PC-9 (cell line): ENCODE data around the gene PHLPP1.

Experiments used
- CTCF ChIP-seq: fragments of 200-600 bp; sonication (generic); conservative IDR thresholded peaks from 2 replicates; pipeline ENCODE4 v1.6.1; 2017; ENCODE audit warnings: mixed run types, antibody characterized with exemption, mild to moderate bottlenecking, moderate library complexity
- EZH2 ChIP-seq: fragments of 200-600 bp; sonication (generic); IDR thresholded peaks from 2 replicates; pipeline ENCODE4 v1.8.0; 2017; ENCODE audit warnings: antibody characterized with exemption, low read depth

- TF ChIP-seq CTCF (no peak), EZH2 (no peak)
Observed at GRCh38 chr18:62795813-62796212, 80.5 kb downstream of the PHLPP1 start.
